Nephron (organoid): ENCODE measurements around the gene FLOT1.
A peak's percentile ranks its signal among the peaks of the same experiment; 100 is the strongest.
"Not testable (repeated sequence)": the region's sequence is repeated elsewhere in the genome, so short reads cannot be mapped to it uniquely, and the experiment has no call there.

Experiments used
- H3K27ac Mint-ChIP-seq, 3 experiments: 2 replicates each; pipeline ENCODE4 v1.8.0; 2020; ENCODE audit warnings: mixed read lengths in 3 of 3, mild to moderate bottlenecking in 2 of 3, moderate library complexity in 1 of 3
- H3K27me3 Mint-ChIP-seq: 2 replicates; pipeline ENCODE4 v1.8.0; 2021; ENCODE audit warnings: low read depth, mild to moderate bottlenecking, moderate library complexity, mixed read lengths
- H3K36me3 Mint-ChIP-seq: 2 replicates; pipeline ENCODE4 v1.8.0; 2020; ENCODE audit warnings: low read depth, mixed read lengths
- H3K4me1 Mint-ChIP-seq: 2 replicates; pipeline ENCODE4 v1.8.0; 2020; ENCODE audit warnings: mixed read lengths
- H3K4me3 Mint-ChIP-seq, 3 experiments: 2 replicates each; pipeline ENCODE4 v1.8.0; 2020; ENCODE audit warnings: mild to moderate bottlenecking in 3 of 3, mixed read lengths in 3 of 3, moderate library complexity in 2 of 3
- H3K9me3 Mint-ChIP-seq: 2 replicates; pipeline ENCODE4 v1.8.0; 2020; ENCODE audit warnings: mixed read lengths
- CTCF ChIP-seq, 3 experiments: fragments of 200-600 bp; sonication (generic); IDR thresholded peaks; one replicate each; pipeline ENCODE4 v1.5.0; 2021; ENCODE audit warnings: antibody characterized with exemption in 3 of 3; ENCODE audit not compliant: unreplicated experiment in 3 of 3

FLOT1 gene

GRCh38 chr6:30726506-30727413 lies 15.7 kb downstream of the FLOT1 start:
- TF ChIP-seq CTCF (IDR thresholded peaks at IDR 0.05; ENCODE audit: unreplicated experiment in 3 of 3), result no peak
- peak overlapping the region; percentile 69 to 72 (median 71) for H3K27ac Mint-ChIP-seq
- H3K27me3 Mint-ChIP-seq, result no peaks in the 10 kb centered on the region
- peaks cover 66% of the 10 kb centered on the region for H3K36me3 Mint-ChIP-seq
- peaks cover 36% of the 10 kb centered on the region for H3K4me1 Mint-ChIP-seq
- H3K4me3 Mint-ChIP-seq, result peak overlapping the region in 2 of 3 experiments; percentile 60 to 71
- no peaks in the 10 kb centered on the region for H3K9me3 Mint-ChIP-seq

GRCh38 chr6:30725713-30726505 lies 16.6 kb downstream of the FLOT1 start:
- Mint-ChIP-seq H3K27ac (peak overlapping the region in 2 of 3 experiments; percentile 26 to 56), H3K27me3 (no peaks in the 10 kb centered on the region), H3K4me1 (peaks cover 36% of the 10 kb centered on the region), H3K4me3 (peak overlapping the region in 1 of 3 experiments; percentile 53), H3K9me3 (no peaks in the 10 kb centered on the region), H3K36me3 (peaks cover 71% of the 10 kb centered on the region)
- no peak for TF ChIP-seq CTCF (IDR thresholded peaks at IDR 0.05; ENCODE audit: unreplicated experiment in 3 of 3)

GRCh38 chr6:30724906-30725667 lies 17.4 kb downstream of the FLOT1 start:
- Mint-ChIP-seq H3K36me3 (peaks cover 63% of the 10 kb centered on the region), H3K27ac (peak overlapping the region; percentile 0 to 40 (median 28)), H3K27me3 (no peaks in the 10 kb centered on the region), H3K4me3 (peak overlapping the region; percentile 47 to 63 (median 61)), H3K9me3 (no peaks in the 10 kb centered on the region), H3K4me1 (peaks cover 36% of the 10 kb centered on the region)
- TF ChIP-seq CTCF (IDR thresholded peaks at IDR 0.05; ENCODE audit: unreplicated experiment in 3 of 3), result no peak

GRCh38 chr6:30723843-30724741 lies 18.4 kb downstream of the FLOT1 start:
- Mint-ChIP-seq H3K4me1 (peaks cover 46% of the 10 kb centered on the region), H3K36me3 (peaks cover 59% of the 10 kb centered on the region), H3K4me3 (peak overlapping the region; percentile 99), H3K27ac (peak overlapping the region; percentile 0 to 99 (median 83))
- H3K27me3 Mint-ChIP-seq, H3K9me3 Mint-ChIP-seq: not testable (repeated sequence)

GRCh38 chr6:30723159-30723842 lies 19.2 kb downstream of the FLOT1 start:
- H3K27me3 Mint-ChIP-seq, H3K9me3 Mint-ChIP-seq: not testable (repeated sequence)
- peak overlapping the region; percentile 54 to 99 (median 83) for H3K27ac Mint-ChIP-seq
- peak overlapping the region; percentile 99 for H3K4me3 Mint-ChIP-seq
- peaks cover 47% of the 10 kb centered on the region for H3K4me1 Mint-ChIP-seq
- H3K36me3 Mint-ChIP-seq, result peaks cover 59% of the 10 kb centered on the region
